HepG2 (cell line): ENCODE results near the gene CAPRIN1. TPM values are rescaled to one million over a fixed set of nuclear protein-coding genes. Genes with fewer than 3 reads are reported as not detected.

Experiments used
- ATAC-seq: fragments of 200-7000 bp; cut with Tn5 transposase; 3 replicates; pipeline ENCODE4 v1.9.1; 2020; ENCODE audit warnings: mild to moderate bottlenecking, moderate library complexity
- BruUV-seq: library from RNA; stranded (reverse); fragments of 400-500 nt; replicated peaks from 2 replicates; lab custom pipeline; 2021; lab: Mats Ljungman, UMichigan
- CTCF ChIA-PET: fragments of 300-600 bp; formaldehyde crosslinking; extraction: SDS; loops from one replicate; lab custom pipeline; 2021; ENCODE audit warnings: low total read pairs, inconsistent platforms, low intra/inter-chr PET ratio; lab: Yijun Ruan, JAX
- POLR2A ChIA-PET: fragments of 350-600 bp; sonication (Branson Sonifier 250); formaldehyde crosslinking; loops from one replicate; lab custom pipeline; 2020; ENCODE audit warnings: antibody characterized with exemption, inconsistent platforms; lab: Yijun Ruan, JAX
- DNase-seq: peaks from one replicate; pipeline ENCODE4 v3.0.0-alpha.2; 2015; ENCODE audit warnings: low spot score
- FAIRE-seq: peaks from 3 replicates; lab custom pipeline; 2011; peaks lifted over from hg19 to GRCh38; lab: Jason Lieb, UNC
- H2AFZ ChIP-seq: one replicate; pipeline ENCODE4 v1.6.1; 2011; ENCODE audit warnings: low read length, inconsistent platforms
- H3K27ac ChIP-seq: fragments of 300-600 bp; 3 replicates; pipeline ENCODE4 v1.8.0; 2011; ENCODE audit warnings: mixed run types, mild to moderate bottlenecking, mixed read lengths, low read length, inconsistent platforms; ENCODE audit not compliant: insufficient read depth; ENCODE audit errors: extremely low read length
- H3K27me3 ChIP-seq, 2 experiments: fragments of 200-600 bp in 1 of 2; 2 replicates in 1 of 2; 3 replicates in 1 of 2; pipeline versions ENCODE4 v1.6.0 to v1.8.0; 2011; ENCODE audit warnings: low read length in 2 of 2, mild to moderate bottlenecking in 2 of 2, moderate library complexity in 2 of 2, inconsistent platforms in 1 of 2; ENCODE audit not compliant: insufficient read depth in 2 of 2, control insufficient read depth in 1 of 2
- H3K36me3 ChIP-seq, 2 experiments: fragments of 200-600 bp in 1 of 2; replicated peaks in 1 of 2; 2 replicates in 1 of 2; 3 replicates in 1 of 2; pipeline versions ENCODE4 v1.5.1 to v1.8.0; 2011; ENCODE audit warnings: low read length in 2 of 2, inconsistent platforms in 1 of 2; ENCODE audit not compliant: insufficient read depth in 2 of 2, control insufficient read depth in 1 of 2
- H3K4me1 ChIP-seq: 2 replicates; pipeline ENCODE4 v1.5.1; 2012; ENCODE audit warnings: low read length, inconsistent platforms; ENCODE audit not compliant: insufficient read depth
- H3K4me2 ChIP-seq: 2 replicates; pipeline ENCODE4 v1.6.0; 2011; ENCODE audit warnings: low read depth, low read length, inconsistent platforms
- H3K4me3 ChIP-seq, 3 experiments: fragments of 200-600 bp in 1 of 3; sonication (generic), shearing (Covaris generic) in 1 of 3; replicated peaks in 1 of 3; 2 replicates each; pipeline ENCODE4 v1.5.1; 2011 to 2016; ENCODE audit warnings: low read length in 3 of 3, inconsistent platforms in 2 of 3, low read depth in 2 of 3, mild to moderate bottlenecking in 2 of 3, control low read depth in 1 of 3, mixed read lengths in 1 of 3; ENCODE audit not compliant: insufficient read depth in 1 of 3
- H3K79me2 ChIP-seq: one replicate; pipeline ENCODE4 v1.6.1; 2011; ENCODE audit warnings: low read length, inconsistent platforms; ENCODE audit not compliant: insufficient read depth
- H3K9ac ChIP-seq: 2 replicates; pipeline ENCODE4 v1.6.0; 2011; ENCODE audit warnings: mild to moderate bottlenecking, low read depth, low read length, inconsistent platforms; ENCODE audit not compliant: insufficient read depth
- H3K9me3 ChIP-seq: 2 replicates; pipeline ENCODE4 v1.5.1; 2012; ENCODE audit warnings: mild to moderate bottlenecking, low read length
- H4K20me1 ChIP-seq: 2 replicates; pipeline ENCODE4 v1.6.0; 2011; ENCODE audit warnings: inconsistent platforms, mild to moderate bottlenecking, low read length, moderate library complexity; ENCODE audit not compliant: insufficient read depth
- AGO1 ChIP-seq: fragments of 200-400 bp; formaldehyde crosslinking; IDR thresholded peaks from 2 replicates; pipeline ENCODE4 v1.6.1; 2017; ENCODE audit warnings: mild to moderate bottlenecking, low read depth, low read length, moderate library complexity; ENCODE audit not compliant: poor library complexity, severe bottlenecking
- ARNTL ChIP-seq: sonication (generic); formaldehyde crosslinking; IDR thresholded peaks from 2 replicates; pipeline ENCODE4 v1.4.0; 2020; ENCODE audit warnings: mild to moderate bottlenecking, missing genetic modification reagents
- GABPB1 ChIP-seq: IDR thresholded peaks from 2 replicates; pipeline ENCODE4 v1.6.1; 2016; ENCODE audit warnings: mild to moderate bottlenecking, missing genetic modification reagents, moderate library complexity, missing compliant biosample characterization
- MTA1 ChIP-seq: sonication (generic); formaldehyde crosslinking; IDR thresholded peaks from 2 replicates; pipeline ENCODE4 v1.4.0; 2020; ENCODE audit warnings: missing genetic modification reagents, mild to moderate bottlenecking, borderline replicate concordance
- NFYC ChIP-seq: IDR thresholded peaks from 2 replicates; pipeline ENCODE4 v1.6.1; 2016; ENCODE audit warnings: missing genetic modification reagents, missing compliant biosample characterization
- TEAD2 ChIP-seq: sonication (generic); formaldehyde crosslinking; IDR thresholded peaks from 2 replicates; pipeline ENCODE4 v1.9.0; 2021; ENCODE audit warnings: missing genetic modification reagents
- TMF1 ChIP-seq: sonication (generic); formaldehyde crosslinking; IDR thresholded peaks from 2 replicates; pipeline ENCODE4 v1.8.1; 2022; ENCODE audit warnings: low read depth, missing genetic modification reagents
- ZEB1 ChIP-seq: IDR thresholded peaks from 2 replicates; pipeline ENCODE4 v1.6.1; 2012; ENCODE audit warnings: mild to moderate bottlenecking, low read depth, inconsistent platforms; ENCODE audit not compliant: insufficient replicate concordance
- ZNF121 ChIP-seq: sonication (generic); formaldehyde crosslinking; IDR thresholded peaks from 2 replicates; pipeline ENCODE4 v1.5.0; 2020; ENCODE audit warnings: mild to moderate bottlenecking, missing genetic modification reagents
- ZNF136 ChIP-seq: sonication (generic); formaldehyde crosslinking; IDR thresholded peaks from 2 replicates; pipeline ENCODE4 v1.8.1; 2022; ENCODE audit warnings: low read depth, mild to moderate bottlenecking, moderate library complexity, missing genetic modification reagents
- ZNF232 ChIP-seq: sonication (generic); formaldehyde crosslinking; IDR thresholded peaks from 2 replicates; pipeline ENCODE4 v1.4.0; 2020; ENCODE audit warnings: missing genetic modification reagents, borderline replicate concordance
- ZNF260 ChIP-seq: sonication (generic); formaldehyde crosslinking; IDR thresholded peaks from 2 replicates; pipeline ENCODE4 v1.4.0; 2020; ENCODE audit warnings: missing genetic modification reagents, low read depth, mild to moderate bottlenecking, borderline replicate concordance
- ZNF33B ChIP-seq: sonication (generic); formaldehyde crosslinking; IDR thresholded peaks from 2 replicates; pipeline ENCODE4 v1.5.1; 2020; ENCODE audit warnings: mild to moderate bottlenecking, missing genetic modification reagents
- ZNF883 ChIP-seq: sonication (generic); formaldehyde crosslinking; IDR thresholded peaks from 2 replicates; pipeline ENCODE4 v1.5.1; 2020; ENCODE audit warnings: mild to moderate bottlenecking, missing genetic modification reagents; ENCODE audit errors: not compliant biosample characterization
- WGBS: methylation state at CpG from one replicate; pipeline ENCODE4 v1.1.6; 2017; ENCODE audit warnings: low lambda C conversion rate; 5-methylcytosine and 5-hydroxymethylcytosine counted together
- in situ Hi-C: cut with HindIII; loops from 2 replicates; pipeline ENCODE4 v1.10.0; 2017; ENCODE audit warnings: low pct_unique_long_range_greater_than_20kb; ENCODE audit not compliant: extremely low pct_ligation_motif_present
- intact Hi-C: fragments of 100-400 bp; cut with micrococcal nuclease; formaldehyde crosslinking; loops from one replicate; pipeline ENCODE4 v1.10.0; 2022; ENCODE audit not compliant: unreplicated experiment
- polyA plus RNA-seq, 8 experiments: library from polyadenylated mRNA; depleted of rRNA in 3 of 8; stranded (reverse) in 7 of 8; unstranded in 1 of 8; fragments of >200 nt; fragmentation: Illumina TruSeq in 4 of 8; extraction: Trizol in 4 of 8; gene quantifications; 2 replicates each; pipeline versions ENCODE4 v1.2.1 to v1.2.3, GENCODE V29; 2011 to 2016; ENCODE audit warnings: low read depth in 4 of 8, missing spikeins in 1 of 8, mixed read lengths in 1 of 8; ENCODE audit not compliant: insufficient read depth in 1 of 8
- total RNA-seq, 5 experiments: library from RNA; depleted of rRNA; stranded (reverse); fragments of >200 nt; fragmentation: Illumina TruSeq; extraction: Trizol; gene quantifications; 2 replicates each; pipeline ENCODE4 v1.2.3, GENCODE V29; 2016; ENCODE audit warnings: low read depth in 1 of 5
- TF ChIP-seq, protein P1 (sequence below): sonication (generic); formaldehyde crosslinking; IDR thresholded peaks from 2 replicates; pipeline ENCODE4 v1.4.0; 2020; ENCODE audit warnings: missing genetic modification reagents

Gene CAPRIN1
- total and polyA plus RNA-seq, 2 of the 13 experiments (the other 11 are each of a cell fraction or from before 2014, with no cell fraction given): 114 to 162 TPM

DNA sequence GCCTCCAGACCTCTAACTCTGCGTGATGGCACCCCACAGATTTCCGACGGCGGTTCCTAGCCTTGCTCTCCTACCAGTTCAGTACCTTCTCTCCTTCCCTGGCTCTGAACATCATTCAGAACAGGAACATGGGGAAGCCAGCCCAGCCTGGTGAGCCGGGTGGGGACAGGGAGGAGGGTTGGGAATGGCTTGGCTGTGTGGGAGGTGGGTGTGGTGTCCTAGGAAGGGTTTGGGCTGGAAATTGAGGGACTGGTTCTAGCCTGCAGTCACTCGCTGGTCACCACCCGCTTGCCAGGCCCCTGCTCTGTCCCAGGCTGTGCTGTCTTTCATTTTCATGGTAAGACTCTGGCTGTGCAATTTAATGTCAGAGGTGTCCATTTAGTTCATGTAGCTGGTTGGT lies 87.8 kb downstream of the CAPRIN1 start:
- DNase-seq (no peak), ATAC-seq (no peak), FAIRE-seq (no peak)
- WGBS: 100% methylated on average over 5 of the region's 7 CpGs
- Histone ChIP-seq H3K4me2 (no peak overlapping the region), H3K36me3 (peaks cover 48 to 86% of the 10 kb centered on the region in 2 experiments), H3K79me2 (no peaks in the 10 kb centered on the region), H3K9me3 (no peaks in the 10 kb centered on the region), H4K20me1 (no peaks in the 10 kb centered on the region), H3K4me1 (no peaks in the 10 kb centered on the region), H2AFZ (no peak overlapping the region), H3K9ac (no peak overlapping the region), H3K4me3 (no peak overlapping the region), H3K27ac (no peak overlapping the region), H3K27me3 (no peaks in the 10 kb centered on the region)
- TF ChIP-seq GABPB1 (CRISPR knock-in tag): no peak
- TF ChIP-seq TEAD2 (CRISPR knock-in tag): no peak
- TF ChIP-seq, protein P1, sequence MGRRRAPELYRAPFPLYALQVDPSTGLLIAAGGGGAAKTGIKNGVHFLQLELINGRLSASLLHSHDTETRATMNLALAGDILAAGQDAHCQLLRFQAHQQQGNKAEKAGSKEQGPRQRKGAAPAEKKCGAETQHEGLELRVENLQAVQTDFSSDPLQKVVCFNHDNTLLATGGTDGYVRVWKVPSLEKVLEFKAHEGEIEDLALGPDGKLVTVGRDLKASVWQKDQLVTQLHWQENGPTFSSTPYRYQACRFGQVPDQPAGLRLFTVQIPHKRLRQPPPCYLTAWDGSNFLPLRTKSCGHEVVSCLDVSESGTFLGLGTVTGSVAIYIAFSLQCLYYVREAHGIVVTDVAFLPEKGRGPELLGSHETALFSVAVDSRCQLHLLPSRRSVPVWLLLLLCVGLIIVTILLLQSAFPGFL (CRISPR knock-in tag): no peak
- TF ChIP-seq ZEB1: no peak
- no peak for TF ChIP-seq AGO1
- POLR2A ChIA-PET: no interaction called here
- intact Hi-C loops: no loop called here
- BruUV-seq: no TSS peak
- CTCF ChIA-PET: no interaction called here
- in situ Hi-C loops: no loop called here

DNA sequence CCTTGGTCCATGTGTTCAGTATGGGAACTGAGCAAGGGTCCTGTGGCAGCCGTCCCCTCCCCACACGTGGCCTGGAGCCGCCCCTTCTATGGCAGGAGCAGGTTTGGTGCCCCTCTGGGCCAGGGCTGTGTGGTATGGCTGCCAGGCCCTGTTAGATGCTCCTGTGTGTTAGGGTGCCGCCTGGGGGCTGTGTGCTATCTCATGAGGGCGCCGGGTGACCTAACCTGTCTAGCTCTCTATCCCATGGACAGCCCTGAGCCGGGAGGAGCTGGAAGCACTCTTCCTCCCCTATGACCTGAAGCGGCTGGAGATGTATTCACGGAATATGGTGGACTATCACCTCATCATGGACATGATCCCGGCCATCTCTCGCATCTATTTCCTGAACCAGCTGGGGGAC lies 88.6 kb downstream of the CAPRIN1 start:
- intact Hi-C loops: no loop called here
- POLR2A ChIA-PET: no interaction called here
- 100% methylated on average over 4 of the region's 11 CpGs for WGBS
- no peak overlapping the region for H3K9ac ChIP-seq
- no peaks in the 10 kb centered on the region for H3K79me2 ChIP-seq
- in situ Hi-C loops: no loop called here
- H3K27me3 ChIP-seq: no peaks in the 10 kb centered on the region
- H2AFZ ChIP-seq: no peak overlapping the region
- H3K9me3 ChIP-seq: no peaks in the 10 kb centered on the region
- no peaks in the 10 kb centered on the region for H4K20me1 ChIP-seq
- CTCF ChIA-PET: no interaction called here
- peaks cover 49 to 86% of the 10 kb centered on the region in 2 experiments for H3K36me3 ChIP-seq
- H3K4me1 ChIP-seq: no peaks in the 10 kb centered on the region
- no peak overlapping the region for H3K4me2 ChIP-seq
- BruUV-seq: no TSS peak
- H3K27ac ChIP-seq: no peak overlapping the region
- no peak for FAIRE-seq
- no peak overlapping the region for H3K4me3 ChIP-seq
- ATAC-seq: no peak
- no peak for DNase-seq
- TF ChIP-seq ZNF33B (CRISPR knock-in tag) (no peak), ZNF883 (CRISPR knock-in tag) (no peak), ZNF121 (CRISPR knock-in tag) (no peak), ZNF232 (CRISPR knock-in tag) (no peak), NFYC (CRISPR knock-in tag) (no peak), ZNF136 (CRISPR knock-in tag) (no peak), ARNTL (CRISPR knock-in tag) (no peak), ZNF260 (CRISPR knock-in tag) (no peak), MTA1 (CRISPR knock-in tag) (no peak), TMF1 (CRISPR knock-in tag) (no peak)
